ELF-1 (cell line): Measurements from ENCODE around the gene TMEM163.
"Not testable (repeated sequence)": the region's sequence is repeated elsewhere in the genome, so short reads cannot be mapped to it uniquely, and the experiment has no call there.

Source experiments
- DNase-seq: peaks from one replicate; pipeline ENCODE4 v3.0.0-alpha.2; 2016; ENCODE audit warnings: low read depth, low spot score

TMEM163 gene

GRCh38 chr2:134536296-134536695, 182.5 kb downstream of the TMEM163 start:
- peak; percentile 15 for DNase-seq

DNA sequence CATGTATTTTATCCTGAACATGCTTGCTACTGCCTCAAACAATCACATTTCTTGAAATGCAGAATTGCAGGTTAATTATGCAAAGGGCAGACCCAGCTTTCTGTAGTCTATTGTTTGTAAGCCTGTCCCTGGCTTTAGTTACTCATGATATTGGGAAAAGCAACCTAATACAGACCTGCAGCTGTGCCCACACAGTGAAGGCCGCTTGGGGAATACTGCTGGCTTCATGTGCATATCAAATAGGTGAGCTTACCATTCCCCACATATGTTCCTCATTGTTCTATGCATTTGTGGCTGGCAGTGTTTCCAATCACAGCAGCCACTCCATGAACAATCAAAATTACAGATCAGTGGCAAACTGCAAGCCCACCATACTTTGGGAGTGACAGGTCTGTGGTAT, 186.3 kb downstream of the TMEM163 start:
- no peak for DNase-seq

- DNase-seq: no peak
These were observed 191.4 kb downstream of the TMEM163 start for GRCh38 chr2:134527381-134527780.

DNA sequence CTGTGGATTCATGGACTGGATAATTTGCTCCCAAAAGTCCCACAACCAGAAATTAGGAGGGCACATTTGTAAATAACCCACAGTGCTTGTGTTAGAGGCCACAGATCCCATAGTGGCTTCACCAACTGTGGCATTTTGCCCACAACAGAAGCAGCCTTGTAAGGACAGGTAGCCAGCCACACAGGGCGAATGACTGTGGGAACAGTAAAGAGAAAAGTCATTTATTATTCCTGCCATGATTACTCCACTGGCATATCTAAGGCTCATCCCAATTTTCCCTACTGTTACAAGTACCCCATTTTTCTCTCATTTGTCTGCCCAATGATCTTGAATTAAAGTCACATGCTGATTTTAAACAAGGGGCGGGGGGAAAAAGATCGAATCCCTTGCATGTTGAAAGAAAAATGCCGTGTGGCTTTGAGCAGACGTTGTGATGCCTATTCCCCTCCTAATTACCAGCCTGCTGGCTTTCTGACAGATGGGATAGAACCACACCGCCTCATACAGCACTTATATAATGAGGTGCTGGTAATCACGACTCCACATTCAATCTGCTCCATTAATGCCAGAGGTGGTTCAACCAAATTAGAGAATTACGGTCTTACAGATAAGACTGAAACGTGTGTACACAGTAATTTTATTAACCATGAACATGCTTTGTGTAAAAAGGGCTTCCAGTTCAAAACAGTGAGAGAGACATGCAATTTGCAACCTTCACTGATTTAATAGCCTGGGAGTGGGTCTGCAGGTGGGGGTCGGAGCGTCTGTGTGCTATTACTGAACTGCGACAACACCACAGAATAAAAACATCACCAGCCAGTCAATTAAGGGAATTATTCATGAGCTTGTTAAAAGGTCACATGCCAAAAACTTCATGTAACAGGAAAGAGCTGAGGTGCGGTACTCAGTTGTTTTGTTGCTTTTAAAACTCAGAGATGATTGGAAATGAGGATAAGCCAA, 196.0 kb downstream of the TMEM163 start:
- DNase-seq: no peak

GRCh38 chr2:134518101-134518500, 200.7 kb downstream of the TMEM163 start:
- no peak for DNase-seq

DNA sequence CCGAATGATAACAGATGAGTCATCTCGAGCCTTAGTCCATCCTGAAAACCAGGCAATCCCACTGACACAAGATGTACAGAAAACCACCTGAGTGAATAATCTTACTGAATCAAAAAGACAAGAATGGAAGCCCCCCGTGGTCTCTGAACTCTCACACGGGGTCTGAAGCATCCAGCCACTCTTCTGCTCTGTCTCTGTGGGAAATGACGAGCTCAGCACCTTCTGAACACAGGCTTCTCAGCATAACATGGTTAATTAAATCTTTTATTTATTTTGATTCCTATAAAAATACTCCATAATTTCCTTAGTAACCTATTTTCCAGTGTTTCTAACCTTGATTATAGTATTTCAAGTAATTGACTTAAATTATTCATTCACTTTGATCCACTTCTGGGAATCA, 203.7 kb downstream of the TMEM163 start:
- no peak for DNase-seq

GRCh38 chr2:134513465-134513804, 205.4 kb downstream of the TMEM163 start:
- no peak for DNase-seq

DNA sequence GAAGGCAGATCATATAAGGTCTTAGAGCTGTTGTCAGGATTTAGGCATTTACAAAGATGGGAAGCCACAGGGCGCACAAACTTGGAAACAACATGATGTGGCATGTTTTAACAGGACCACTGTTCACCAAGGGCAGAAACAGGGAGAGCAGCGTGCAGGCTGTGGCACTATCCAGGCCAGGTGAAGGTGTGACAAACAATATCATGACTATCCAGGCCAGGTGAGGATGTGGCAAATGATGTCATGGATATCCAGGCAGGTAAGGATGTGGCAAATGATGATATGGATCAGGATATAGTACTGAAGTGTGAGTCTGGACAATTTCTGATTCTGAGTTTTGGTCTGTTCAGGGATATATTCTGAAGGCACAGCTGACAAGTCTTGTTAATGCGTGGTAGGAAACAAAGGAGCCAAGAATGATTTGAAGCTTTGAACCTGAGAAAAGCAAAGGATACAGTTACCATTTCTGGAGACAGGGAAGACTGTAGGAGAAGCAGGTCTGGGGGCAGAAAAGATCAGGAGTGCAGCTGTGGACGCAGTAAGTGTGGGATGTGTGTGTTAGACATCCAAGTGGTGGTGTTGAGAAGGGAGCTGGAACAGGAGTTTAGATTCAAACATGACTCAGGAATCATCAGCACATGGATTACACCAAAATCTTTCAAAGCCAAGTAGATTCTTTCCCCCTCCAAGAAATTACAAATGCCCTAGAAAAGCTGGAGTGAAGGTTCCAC, 205.9 kb downstream of the TMEM163 start:
- no peak for DNase-seq

DNA sequence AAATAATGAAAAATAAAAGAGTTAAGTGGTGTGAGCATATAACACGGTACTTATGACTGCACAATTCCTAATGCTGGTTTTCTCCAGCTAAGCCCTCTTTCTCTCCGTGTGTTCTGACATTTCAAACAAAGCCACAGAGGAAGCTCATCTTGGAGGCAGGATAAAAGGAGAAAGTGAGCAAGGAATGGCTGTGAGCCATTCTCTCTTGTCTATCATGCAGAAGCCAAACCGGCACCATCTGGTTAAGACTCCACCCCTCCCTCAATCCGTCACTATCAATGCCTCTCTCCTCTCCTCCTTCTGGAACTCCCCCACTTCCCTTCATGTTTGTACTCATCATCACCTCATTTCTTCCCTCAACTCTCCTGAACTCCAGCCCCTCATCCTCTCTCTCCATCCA, 210.4 kb downstream of the TMEM163 start:
- peak; percentile 7 for DNase-seq

DNA sequence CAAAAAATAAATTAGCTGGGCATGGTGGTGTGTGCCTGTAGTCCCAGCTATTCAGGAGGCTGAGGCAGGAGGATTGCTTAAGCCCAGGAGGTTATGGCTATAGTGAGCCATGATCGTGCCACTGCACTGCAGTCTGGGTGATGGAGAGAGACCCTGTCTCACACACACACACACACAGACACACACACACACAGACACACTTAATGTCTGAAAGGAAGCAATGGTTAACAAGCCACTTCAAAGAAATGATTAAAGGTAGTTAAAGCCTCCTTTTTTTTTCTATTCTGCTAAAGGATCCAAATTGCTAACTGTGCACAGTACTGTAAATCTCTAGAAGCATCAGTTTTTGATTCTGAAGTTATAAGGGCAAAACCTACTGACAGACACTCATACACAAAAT, 211.1 kb downstream of the TMEM163 start:
- no peak for DNase-seq

GRCh38 chr2:134507159-134507558, 211.6 kb downstream of the TMEM163 start:
- not testable (repeated sequence) for DNase-seq

- no peak for DNase-seq
These were observed 213.4 kb downstream of the TMEM163 start for GRCh38 chr2:134505446-134505845.

- DNase-seq: peak; percentile 6
These were observed 214.0 kb downstream of the TMEM163 start for GRCh38 chr2:134504586-134505336.

DNA sequence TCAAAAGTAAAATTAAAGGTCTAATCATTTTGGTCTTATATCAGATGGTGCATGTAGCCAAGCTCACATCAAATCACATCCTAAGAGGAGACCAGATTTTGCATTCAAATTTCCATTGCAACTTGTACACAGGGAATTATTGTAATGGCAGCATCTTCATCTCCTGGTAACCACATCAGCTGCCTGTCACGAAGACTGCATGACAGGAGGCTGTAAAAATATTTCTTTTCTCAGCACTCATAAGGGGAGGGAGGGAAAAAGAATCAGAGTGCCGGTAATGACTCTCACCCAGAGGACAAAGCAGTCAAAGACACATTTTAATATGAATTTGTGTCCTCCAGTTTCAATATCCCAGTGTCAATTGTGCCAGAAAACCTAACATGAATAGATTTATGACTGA, 216.7 kb downstream of the TMEM163 start:
- DNase-seq: no peak

DNA sequence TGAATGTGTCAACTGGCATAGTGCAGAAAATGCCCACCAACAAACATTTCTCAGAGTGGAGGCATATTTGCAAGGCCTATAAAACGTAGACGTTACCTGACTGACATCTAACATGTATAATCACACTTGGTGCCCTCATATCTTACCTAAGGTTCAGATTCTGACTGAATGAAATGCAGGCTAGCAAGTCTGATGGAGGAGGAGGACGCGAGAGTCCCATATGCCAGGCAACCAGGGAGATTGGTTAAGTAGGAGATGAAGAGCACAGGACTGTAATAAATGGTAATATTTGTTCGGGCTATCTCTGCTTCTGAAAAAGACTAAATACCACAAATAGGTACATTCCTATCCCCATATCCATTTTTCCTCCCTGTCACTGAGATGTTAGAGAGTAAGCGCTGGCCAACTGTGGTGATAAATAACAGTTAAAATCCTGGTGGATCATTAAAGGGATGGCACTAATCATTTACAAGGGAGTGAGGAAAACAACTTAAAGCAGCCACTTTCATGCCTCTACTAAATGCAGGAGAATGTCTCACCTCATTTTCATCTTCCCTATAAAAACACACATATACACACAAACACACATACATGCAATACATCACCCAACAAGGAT, 217.2 kb downstream of the TMEM163 start:
- DNase-seq: no peak

DNA sequence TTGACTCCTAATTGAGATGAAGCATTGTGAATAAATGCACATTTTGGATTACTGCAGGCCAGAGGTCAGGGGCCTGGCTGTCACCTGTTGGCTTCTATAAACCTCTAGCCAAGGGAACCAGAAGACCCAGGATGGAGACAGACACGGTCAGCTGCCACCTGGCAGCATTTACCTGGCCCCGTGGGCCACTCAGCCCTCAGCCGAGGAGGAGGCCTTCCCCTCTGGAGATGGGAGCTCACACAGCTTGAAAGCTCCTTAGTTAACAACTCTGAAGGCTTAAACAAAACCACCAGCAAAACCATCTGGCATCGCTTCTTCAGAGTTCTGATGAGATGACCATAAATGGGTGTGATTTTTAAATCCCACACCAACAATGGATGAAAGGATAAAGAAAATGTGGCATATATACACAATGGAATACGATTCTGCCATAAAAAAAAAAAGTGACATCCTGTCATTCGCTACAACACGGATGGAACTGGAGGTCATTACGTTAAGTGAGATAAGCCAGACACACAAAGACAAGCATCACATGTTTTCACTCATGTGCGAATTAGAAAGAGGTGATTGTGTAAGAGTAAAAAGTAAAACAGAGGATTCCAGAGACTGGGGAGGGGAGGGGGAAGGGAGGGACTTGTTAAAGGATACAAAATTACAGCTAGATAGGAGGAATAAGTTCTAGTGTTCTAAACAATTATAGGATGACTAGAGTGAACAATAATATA, 218.4 kb downstream of the TMEM163 start:
- DNase-seq: no peak

DNA sequence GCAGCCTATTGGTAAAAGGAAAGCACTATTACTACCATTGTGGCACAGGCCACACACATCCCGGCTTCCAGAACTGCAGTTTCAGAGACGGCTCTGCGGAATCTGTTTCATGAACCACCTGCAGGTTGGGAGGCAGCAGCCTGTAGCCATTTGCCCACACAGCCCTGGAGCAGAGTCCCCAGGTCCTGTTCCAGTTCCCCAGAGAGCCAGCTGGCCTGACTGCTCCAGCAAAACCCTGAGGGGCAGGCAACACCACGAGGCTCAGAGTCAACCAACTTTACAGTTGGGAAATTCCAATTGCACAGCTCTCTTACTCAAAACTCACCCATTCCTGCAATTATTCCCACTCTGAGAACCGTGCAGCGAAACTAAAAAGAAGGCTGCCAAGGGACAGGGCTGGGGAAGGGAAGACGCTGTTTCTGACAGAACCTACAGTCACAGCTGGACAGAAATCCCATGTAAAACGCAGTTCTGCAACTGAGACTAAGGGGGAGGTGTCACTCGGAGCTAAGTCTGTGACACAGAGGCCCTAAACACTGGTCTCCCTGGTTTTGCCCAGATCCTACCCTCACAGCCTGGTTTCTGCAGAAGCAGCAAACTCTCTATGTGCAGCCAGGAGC, 219.4 kb downstream of the TMEM163 start:
- DNase-seq: peak; percentile 39

GRCh38 chr2:134498654-134499053, 220.1 kb downstream of the TMEM163 start:
- no peak for DNase-seq

DNA sequence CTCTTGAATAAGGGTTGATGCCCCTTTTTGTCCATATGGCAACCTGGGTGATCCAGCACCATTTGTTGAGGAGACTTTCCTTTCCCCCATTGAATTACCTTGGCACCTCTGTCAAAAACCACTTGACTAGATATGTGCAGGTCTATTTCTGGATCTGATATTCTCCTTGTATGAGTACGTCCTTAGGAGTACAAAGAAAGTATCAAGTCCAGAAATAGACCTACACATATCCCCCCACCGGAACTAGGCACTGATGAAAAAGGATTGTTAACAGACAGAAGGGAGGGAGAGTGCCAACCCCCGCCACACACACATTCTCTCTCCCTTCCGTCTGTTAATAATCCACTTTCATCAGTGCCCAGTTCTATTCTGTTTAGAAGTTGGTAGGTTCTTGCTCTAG, 225.0 kb downstream of the TMEM163 start:
- no peak for DNase-seq

- DNase-seq: no peak
These were observed 226.9 kb downstream of the TMEM163 start for GRCh38 chr2:134491771-134492441.
